Transverse colon (tissue), 4 donors: Measurements from ENCODE around the gene UBE2E1. TPM values are rescaled to one million over a fixed set of nuclear protein-coding genes. Genes with fewer than 3 reads are reported as not detected.

ENCODE experiments used
- DNase-seq: peaks from one replicate; pipeline ENCODE4 v3.0.0-alpha.2; 2019
- H3K27ac ChIP-seq, 4 donors: fragments of 200-600 bp; sonication (generic); 2 replicates each; pipeline ENCODE4 v1.5.1; 2016 to 2018; ENCODE audit warnings: inconsistent platforms in 4 of 4
- H3K27me3 ChIP-seq: fragments of 200-600 bp; sonication (generic); 2 replicates; pipeline ENCODE4 v1.5.1; 2017; ENCODE audit warnings: inconsistent platforms
- H3K36me3 ChIP-seq, 4 donors: fragments of 200-600 bp; sonication (generic); 2 replicates each; pipeline ENCODE4 v1.5.1; 2017 to 2019; ENCODE audit warnings: inconsistent platforms in 4 of 4
- H3K4me1 ChIP-seq, 4 donors: fragments of 200-600 bp; sonication (generic); 2 replicates each; pipeline ENCODE4 v1.5.1; 2017 to 2020; ENCODE audit warnings: inconsistent platforms in 4 of 4
- H3K4me3 ChIP-seq, 4 donors: fragments of 200-600 bp; sonication (generic); 1 replicate in 1 of 4; 2 replicates in 3 of 4; pipeline versions ENCODE4 v1.5.1 to v1.6.1; 2017 to 2019; ENCODE audit warnings: inconsistent platforms in 4 of 4
- H3K9me3 ChIP-seq, 2 donors: fragments of 200-600 bp; sonication (generic); 2 replicates each; pipeline ENCODE4 v1.5.1; 2017 to 2019; ENCODE audit warnings: inconsistent platforms in 2 of 2
- CTCF ChIP-seq, 5 experiments: fragments of 200-600 bp in 3 of 5; fragments of 450-650 bp in 2 of 5; sonication (generic) in 3 of 5; IDR thresholded peaks; 1 replicate in 2 of 5; 2 replicates in 3 of 5; pipeline ENCODE4 v1.5.1; 2016 to 2017; ENCODE audit warnings: antibody characterized with exemption in 5 of 5, inconsistent platforms in 3 of 5, mild to moderate bottlenecking in 2 of 5, moderate library complexity in 1 of 5
- EP300 ChIP-seq: sonication (generic); formaldehyde crosslinking; IDR thresholded peaks from one replicate; pipeline ENCODE4 v1.6.1; 2017; ENCODE audit warnings: antibody characterized with exemption, low read depth
- POLR2A ChIP-seq: fragments of 450-650 bp; IDR thresholded peaks from one replicate; pipeline ENCODE4 v1.6.1; 2016; ENCODE audit warnings: antibody characterized with exemption, mild to moderate bottlenecking, moderate library complexity
- POLR2AphosphoS5 ChIP-seq, 3 donors: sonication (generic); formaldehyde crosslinking; IDR thresholded peaks; one replicate each; pipeline ENCODE4 v1.6.1; 2016; ENCODE audit warnings: antibody characterized with exemption in 3 of 3
- WGBS, 2 donors: methylation state at CpG; one replicate each; pipeline ENCODE4 v1.1.5; 2018; ENCODE audit warnings: low coverage in 1 of 2; 5-methylcytosine and 5-hydroxymethylcytosine counted together
- in situ Hi-C, 4 donors: fragments of 200-750 bp; cut with MboI; loops; one replicate each; pipeline versions ENCODE4 v1.15.0 to v1.15.1; 2017; ENCODE audit warnings: low sequenced_read_pairs in 3 of 4, low pct_ligation_motif_present in 1 of 4, low pct_unique_long_range_greater_than_20kb in 1 of 4
- intact Hi-C: fragments of 100-400 bp; cut with DNase I; formaldehyde crosslinking; loops from one replicate; pipeline ENCODE4 v1.15.1; 2023; ENCODE audit warnings: low total_unique reads
- total RNA-seq, 4 donors: library from RNA; depleted of rRNA; stranded (reverse); fragments of >200 nt; gene quantifications; one replicate each; pipeline ENCODE4 v1.1.0, GENCODE V29; 2016

Gene UBE2E1
- total RNA-seq, 4 donors from 2014 or later = 62.0 to 109 (median 76.9) TPM

GRCh38 chr3:23817508-23818223, 11.9 kb downstream of the UBE2E1 start:
- no peaks in the 10 kb centered on the region for H3K27me3 ChIP-seq
- no peak overlapping the region for H3K4me3 ChIP-seq
- no peak for TF ChIP-seq POLR2AphosphoS5 (IDR thresholded peaks at IDR 0.05)
- intact Hi-C loops = no loop called here
- peaks cover 8 to 32% (median 14%) of the 10 kb centered on the region in 4 donors for H3K4me1 ChIP-seq
- no peaks in the 10 kb centered on the region for H3K36me3 ChIP-seq
- in situ Hi-C loops = no loop called here
- 98 to 100% methylated on average over 3 of the region's 3 CpGs for WGBS, 2 donors
- no peak overlapping the region for H3K27ac ChIP-seq
- no peak for DNase-seq
- no peaks in the 10 kb centered on the region for H3K9me3 ChIP-seq

GRCh38 chr3:23819599-23820360, 14.0 kb downstream of the UBE2E1 start:
- no peak for TF ChIP-seq POLR2AphosphoS5 (IDR thresholded peaks at IDR 0.05)
- TF ChIP-seq EP300 = no peak
- no peak for TF ChIP-seq POLR2A
- TF ChIP-seq CTCF (IDR thresholded peaks at IDR 0.05) = no peak
- H3K27me3 ChIP-seq = no peaks in the 10 kb centered on the region
- no peak overlapping the region for H3K27ac ChIP-seq
- no peak for DNase-seq
- in situ Hi-C loops (no loop called here), intact Hi-C loops (no loop called here)
- H3K9me3 ChIP-seq = no peaks in the 10 kb centered on the region
- H3K36me3 ChIP-seq = no peaks in the 10 kb centered on the region
- H3K4me3 ChIP-seq = no peak overlapping the region
- peaks cover 13 to 49% (median 22%) of the 10 kb centered on the region in 4 donors for H3K4me1 ChIP-seq
- WGBS, 2 donors = 53 to 78% methylated on average over 3 to 5 of the region's 5 CpGs

DNA sequence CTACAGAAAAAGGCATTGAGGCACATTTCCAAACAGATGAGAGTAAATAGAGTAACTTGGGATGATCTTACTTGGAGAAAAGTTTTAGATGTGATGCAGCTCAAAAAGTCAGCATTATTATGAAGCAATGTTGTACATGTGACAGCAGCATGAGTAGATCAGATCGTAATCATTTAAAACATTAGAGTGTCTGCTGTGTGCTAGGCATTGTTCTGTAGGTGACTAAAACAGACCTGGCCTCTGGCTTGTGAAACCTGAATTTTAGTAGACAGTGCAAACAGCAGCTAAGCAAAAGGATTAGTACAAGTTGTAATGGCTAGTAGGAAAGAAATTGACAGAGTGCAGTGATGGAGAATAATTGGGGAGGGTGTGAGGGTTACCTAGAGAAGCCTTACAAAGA, 15.1 kb downstream of the UBE2E1 start:
- no peaks in the 10 kb centered on the region for H3K36me3 ChIP-seq
- H3K4me1 ChIP-seq = peaks cover 7 to 47% (median 18%) of the 10 kb centered on the region in 4 donors
- WGBS, 2 donors = 90 to 92% methylated on average over 1 of the region's 1 CpG
- intact Hi-C loops (no loop called here), in situ Hi-C loops (no loop called here)
- no peak overlapping the region for H3K4me3 ChIP-seq
- no peak overlapping the region for H3K27ac ChIP-seq
- H3K9me3 ChIP-seq = no peaks in the 10 kb centered on the region
- TF ChIP-seq POLR2AphosphoS5 (IDR thresholded peaks at IDR 0.05) = no peak
- TF ChIP-seq EP300 = no peak
- TF ChIP-seq POLR2A = no peak
- TF ChIP-seq CTCF (IDR thresholded peaks at IDR 0.05) = no peak
- DNase-seq = no peak
- no peaks in the 10 kb centered on the region for H3K27me3 ChIP-seq

DNA sequence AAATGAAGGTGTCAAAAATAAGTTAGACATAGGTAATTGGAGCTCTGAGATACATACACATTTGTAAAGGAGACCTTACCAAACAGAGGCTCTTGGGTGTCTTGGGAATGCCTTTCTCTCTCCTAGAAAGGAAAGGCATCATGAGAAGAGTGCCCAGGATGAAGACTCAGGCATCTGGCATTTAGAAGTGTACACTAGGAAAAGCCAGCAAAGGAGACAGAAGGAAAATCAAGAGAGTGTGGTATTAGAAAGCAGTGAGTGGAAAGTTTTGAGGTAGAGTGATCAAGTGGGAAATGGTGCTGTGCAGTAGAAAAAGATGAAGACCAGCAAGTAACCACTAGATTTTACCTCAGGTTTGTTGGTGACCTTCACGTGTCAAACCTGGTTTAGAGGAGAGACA, 16.1 kb downstream of the UBE2E1 start:
- no peak overlapping the region for H3K27ac ChIP-seq
- DNase-seq = no peak
- intact Hi-C loops (no loop called here), in situ Hi-C loops (no loop called here)
- H3K9me3 ChIP-seq = no peaks in the 10 kb centered on the region
- peaks cover 10 to 49% (median 21%) of the 10 kb centered on the region in 4 donors for H3K4me1 ChIP-seq
- WGBS, 2 donors = 89 to 91% methylated on average over 1 of the region's 1 CpG
- TF ChIP-seq POLR2A (no peak), POLR2AphosphoS5 (IDR thresholded peaks at IDR 0.05) (no peak), EP300 (no peak), CTCF (IDR thresholded peaks at IDR 0.05) (no peak)
- no peak overlapping the region for H3K4me3 ChIP-seq
- H3K27me3 ChIP-seq = no peaks in the 10 kb centered on the region
- H3K36me3 ChIP-seq = no peaks in the 10 kb centered on the region
